Glomerular visceral epithelial cell (primary cell): ENCODE results near the gene STAC3.

Experiments used
- DNase-seq: peaks from one replicate; pipeline ENCODE4 v3.0.0-alpha.2; 2016; ENCODE audit errors: extremely low spot score

Gene STAC3

DNA sequence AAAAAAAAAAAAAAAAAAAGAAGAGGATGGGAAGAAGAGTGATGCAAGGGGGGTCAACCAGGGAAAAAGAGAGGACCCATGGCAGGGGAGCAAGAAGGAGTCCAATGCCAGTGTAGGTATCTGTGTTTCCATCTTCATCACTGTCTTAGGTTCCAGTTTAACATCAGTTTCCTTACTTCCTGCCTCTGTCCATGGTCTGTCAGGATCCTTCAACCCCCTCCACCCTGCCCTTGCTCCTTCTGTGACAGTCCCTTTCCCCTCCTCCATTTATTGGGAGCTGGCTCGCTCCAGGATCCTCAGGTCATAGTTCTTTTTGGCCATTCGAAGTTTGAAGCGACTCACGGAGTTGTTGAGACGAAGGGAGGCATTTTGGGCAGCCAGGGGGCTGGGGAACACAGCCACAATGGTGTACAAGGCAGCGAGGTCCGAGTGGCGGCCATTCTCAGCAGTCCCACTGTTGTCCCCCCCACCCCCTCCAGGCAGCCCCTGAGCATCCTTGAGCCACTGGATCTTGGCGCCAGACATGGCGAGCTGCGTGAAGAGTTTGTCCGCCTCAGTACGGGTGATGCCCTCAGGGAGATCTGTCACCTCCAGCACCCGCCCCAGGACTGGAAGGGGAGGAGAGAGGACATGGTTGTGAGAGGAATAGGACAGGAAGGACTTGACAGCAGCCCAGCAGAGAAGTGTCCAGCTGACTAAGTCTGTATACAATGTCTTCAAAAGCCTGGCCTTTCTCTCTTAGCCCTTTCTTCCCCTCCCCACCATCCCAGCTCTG, 3.7 kb upstream of the STAC3 start:
- DNase-seq, result no peak

- DNase-seq, result no peak
Measured at GRCh38 chr12:57250541-57250940, 446 bp downstream of the STAC3 start.

DNA sequence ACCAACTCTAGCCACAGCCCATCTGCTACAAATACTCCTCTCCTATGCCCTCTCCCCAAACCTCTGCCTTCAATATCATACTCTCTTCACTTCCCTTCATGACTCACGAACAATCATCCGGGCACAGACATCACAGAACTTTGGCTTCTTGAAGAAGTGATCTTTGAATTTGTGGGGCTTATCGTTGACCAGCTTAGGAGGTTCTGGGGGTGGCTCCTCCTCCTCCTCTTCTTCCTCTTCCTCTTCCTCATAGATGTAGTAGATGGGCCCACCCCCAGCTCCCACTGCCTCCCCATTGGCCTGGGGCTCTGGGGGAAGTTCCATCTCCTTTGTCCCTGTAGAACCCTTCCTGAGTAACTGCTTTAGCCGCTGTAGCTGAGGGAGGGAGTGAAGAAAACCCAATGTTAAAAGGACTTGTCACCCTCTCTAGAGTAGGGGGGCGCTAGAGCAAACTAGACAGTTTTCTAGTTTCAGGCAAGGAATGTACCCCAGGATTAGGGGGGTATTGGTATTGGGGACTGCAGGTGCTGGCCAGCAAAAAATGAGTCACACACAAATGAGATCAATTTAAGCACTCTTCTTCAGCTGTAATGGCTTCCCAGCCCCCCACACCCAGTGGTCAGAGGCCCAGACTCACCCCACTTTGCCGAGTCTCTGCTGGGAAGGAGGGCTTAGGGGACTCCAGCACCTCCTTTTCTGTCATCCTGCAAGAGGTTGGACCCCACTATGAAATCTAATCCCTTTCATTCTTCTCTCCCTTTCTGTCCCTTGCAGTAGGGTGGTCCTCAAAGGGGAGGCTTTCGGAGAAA, 1.8 kb downstream of the STAC3 start:
- DNase-seq, result no peak

DNA sequence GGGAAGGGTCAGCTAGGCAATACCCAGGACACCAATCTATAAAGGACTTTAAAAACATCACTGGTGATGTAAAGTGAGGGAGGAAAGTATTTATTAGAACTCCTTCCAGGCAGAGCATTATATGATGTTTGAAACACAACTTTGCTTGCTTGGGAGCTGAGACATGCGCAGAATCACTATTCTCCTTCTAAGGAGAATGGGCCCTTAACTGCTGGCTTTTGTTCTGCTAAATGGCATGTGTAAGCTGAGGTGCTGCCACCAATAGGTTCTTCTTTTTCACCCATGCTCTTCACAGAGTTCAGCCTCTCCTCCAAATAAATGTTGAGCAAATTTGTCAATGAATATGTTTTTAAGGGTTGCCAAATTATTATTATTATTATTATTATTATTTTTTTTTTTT, 3.9 kb downstream of the STAC3 start:
- DNase-seq, result no peak

- no peak for DNase-seq
Measured at GRCh38 chr12:57244312-57244696, 6.7 kb downstream of the STAC3 start.

- peak; percentile 63 for DNase-seq
Measured at GRCh38 chr12:57243521-57244311, 7.3 kb downstream of the STAC3 start.

DNA sequence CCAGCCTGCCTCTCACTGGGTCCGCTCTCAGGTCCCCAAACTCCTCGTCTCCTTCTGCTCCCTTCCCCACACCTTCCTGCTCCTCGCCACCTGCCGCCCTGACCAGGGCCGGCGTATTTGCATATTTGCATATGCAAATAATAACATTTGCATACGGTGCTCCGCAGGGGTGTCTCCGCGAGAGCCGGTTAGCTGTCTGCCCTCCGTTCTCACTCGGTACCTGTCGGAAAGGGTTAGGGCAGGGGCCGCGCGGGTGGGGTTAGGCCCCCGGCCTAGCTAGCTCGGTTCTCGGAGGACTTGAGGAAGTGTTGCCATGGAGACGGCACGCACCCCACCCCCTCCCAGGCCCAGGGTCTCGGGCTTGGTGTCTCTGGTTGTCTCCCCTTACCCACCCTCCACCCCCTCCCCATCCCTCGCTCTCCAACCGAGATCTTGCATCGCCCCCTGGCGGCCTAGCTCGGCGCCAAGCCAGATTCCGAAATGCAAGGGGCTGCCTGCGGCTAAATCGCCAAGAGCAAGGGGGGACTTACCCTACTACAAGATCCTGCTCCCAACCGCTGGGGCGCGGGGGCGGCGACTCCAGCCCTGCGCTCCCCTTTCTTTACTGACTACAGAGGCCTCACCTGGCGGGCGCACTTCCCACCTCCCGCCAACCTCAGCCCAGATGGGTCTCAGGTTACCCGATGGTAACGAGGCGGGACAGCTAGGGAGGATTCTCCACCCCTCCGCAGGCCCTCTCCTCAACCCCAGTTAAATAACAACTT, 8.1 kb downstream of the STAC3 start:
- peak; percentile 40 for DNase-seq

GRCh38 chr12:57242329-57242690, 8.7 kb downstream of the STAC3 start:
- DNase-seq, result no peak

DNA sequence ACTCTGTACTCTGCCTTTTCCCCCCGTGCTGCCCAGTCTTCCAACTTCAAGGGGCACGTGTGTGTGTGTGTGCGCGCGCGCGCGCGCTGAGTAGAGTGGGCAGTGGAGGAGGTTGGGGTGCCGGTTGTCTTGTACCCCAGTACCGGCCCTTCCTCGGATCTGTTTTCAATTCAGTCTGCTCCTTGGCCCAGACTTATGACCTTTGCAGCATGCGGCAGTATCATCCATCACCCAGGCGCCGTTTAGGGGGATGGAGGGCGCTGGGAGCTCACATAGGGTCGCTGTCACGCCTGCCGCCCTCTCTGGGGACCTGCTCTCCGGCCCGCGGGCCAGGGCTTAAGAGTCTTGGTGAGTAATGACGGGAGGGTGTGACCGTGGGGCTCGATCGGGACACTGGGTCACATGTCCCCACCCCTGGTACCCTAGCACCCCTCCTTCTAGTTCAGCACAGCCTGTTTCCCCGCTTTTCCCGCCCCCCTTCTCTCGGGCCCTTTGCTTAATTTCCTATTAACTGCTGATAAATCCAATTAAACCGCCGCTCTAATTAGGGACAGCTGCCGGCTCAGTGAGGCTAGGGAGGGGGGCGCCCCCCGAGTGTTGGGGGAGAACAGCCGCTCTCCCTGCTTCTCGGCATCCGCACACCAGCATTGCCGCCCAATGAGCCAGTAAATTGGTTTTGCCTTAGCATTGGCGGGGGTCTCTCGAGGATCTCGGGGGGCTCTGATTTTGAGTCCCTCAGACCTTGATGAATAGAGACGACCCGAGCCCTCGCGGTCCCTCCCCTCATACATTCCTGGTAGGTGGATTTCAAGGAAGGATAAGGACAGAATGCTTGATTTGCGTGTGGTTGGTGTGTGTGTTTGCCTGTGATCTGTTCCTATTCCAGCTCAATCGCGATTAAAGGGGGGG, 9.3 kb downstream of the STAC3 start:
- DNase-seq, result no peak

DNA sequence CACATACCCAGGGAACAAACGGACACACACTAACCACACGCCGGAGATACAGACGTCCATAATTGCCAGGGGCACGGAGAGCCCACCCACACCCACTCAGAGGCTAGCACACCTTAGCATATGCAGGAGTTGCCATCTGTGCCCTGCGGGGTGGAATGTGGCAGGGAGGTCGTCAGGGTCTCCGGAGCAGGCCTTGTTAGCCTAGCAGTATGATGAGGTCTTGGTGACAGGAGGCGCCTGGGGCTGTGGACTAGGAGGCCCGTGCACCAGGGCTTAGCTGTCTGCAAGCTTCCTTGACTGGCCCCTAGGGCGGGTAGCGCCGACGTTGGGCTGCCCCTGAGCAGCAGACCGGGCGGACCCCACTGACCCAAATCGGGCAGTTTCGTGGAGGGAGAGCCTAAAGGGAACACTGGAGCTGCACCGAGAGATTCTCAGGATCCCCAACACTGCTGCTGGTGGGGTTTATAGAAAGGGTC, 10.0 kb downstream of the STAC3 start:
- no peak for DNase-seq

DNA sequence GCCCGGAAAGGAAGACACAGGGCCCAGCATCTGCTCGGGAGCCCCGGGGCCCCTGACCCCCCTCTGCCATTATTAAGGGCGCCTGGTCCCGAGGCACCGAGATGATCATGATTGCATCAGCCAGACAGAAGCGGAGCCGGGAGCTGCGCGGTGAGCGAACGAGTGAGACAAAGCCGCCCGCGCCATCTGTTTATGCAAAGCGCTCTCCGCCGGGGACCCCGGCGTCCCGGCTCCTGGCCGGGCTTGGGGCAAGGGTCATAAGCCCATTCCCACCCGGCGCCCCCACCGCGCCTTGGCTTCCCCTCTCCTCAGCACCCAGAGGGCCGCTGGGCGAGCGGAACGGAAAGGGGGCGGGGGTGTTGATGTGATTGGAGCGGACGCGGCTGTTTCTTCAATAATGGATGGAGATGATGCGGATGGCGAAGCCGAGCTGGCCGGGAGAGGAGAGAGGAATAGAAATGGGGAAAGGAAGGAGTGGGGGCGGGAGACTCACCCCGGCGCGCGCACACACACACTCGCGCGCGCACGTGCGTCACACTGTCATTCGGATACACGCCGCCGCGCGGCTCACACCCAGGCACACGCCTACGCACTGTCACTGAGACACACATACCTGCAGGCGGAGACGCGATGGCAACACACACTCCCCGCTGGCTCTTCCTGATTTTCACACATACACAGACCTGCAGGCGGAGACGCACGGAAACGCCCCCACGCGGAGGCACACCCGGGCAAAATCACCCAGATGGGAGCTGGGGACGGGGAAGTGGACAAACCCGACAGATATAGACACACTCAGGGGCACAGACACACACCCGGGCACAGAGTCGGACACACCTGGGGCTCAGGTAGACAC, 10.7 kb downstream of the STAC3 start:
- no peak for DNase-seq

- DNase-seq, result no peak
Measured at GRCh38 chr12:57239587-57240065, 11.4 kb downstream of the STAC3 start.

GRCh38 chr12:57238854-57239554, 12.0 kb downstream of the STAC3 start:
- peak; percentile 89 for DNase-seq

DNA sequence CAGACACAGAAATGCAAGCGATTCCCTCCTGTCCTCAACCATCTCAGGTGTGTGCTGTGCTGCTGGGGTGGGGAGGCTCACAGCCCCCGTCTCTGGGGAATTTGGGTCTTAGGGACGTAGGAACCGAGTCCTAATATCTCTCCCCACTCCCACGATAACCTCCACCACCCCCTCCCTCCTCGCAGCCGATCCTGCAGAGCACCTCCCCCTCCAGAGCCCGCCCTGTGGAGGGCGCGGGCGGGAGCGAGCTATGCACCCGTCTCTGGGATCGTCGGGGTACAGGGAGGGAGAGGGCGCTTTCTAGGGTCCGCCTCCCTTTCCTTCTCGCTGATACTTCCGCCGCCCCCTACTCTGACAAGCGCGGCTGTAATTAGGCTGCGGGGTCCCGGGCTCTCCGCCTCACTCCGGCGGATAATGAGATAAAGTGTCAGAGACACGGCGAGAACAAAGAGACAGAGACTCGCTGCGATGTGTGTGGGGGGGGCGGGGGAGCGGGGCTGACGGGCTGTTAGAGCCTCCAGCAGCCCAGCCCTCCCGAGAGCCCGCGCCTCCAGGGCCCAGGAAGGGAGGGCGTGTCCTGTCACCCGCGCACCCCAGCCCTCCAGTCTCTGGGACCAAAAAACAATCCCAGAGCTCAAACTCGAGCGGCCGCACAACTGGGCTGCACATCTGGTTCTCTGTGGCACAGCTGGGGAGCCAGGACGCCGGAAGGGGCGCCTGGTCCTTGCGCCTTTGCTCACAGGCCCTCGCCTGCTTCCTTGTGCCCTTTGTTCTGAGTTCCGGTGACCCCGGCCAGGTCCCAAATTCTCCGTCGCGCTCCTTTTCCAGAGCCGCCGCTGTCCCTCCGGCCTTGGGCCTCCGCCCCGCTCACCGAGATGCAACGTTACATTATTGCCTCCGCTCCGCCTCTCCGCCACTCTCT, 12.8 kb downstream of the STAC3 start:
- no peak for DNase-seq

GRCh38 chr12:57237596-57237931, 13.4 kb downstream of the STAC3 start:
- no peak for DNase-seq

- DNase-seq, result no peak
Measured at GRCh38 chr12:57236925-57237595, 13.9 kb downstream of the STAC3 start.

DNA sequence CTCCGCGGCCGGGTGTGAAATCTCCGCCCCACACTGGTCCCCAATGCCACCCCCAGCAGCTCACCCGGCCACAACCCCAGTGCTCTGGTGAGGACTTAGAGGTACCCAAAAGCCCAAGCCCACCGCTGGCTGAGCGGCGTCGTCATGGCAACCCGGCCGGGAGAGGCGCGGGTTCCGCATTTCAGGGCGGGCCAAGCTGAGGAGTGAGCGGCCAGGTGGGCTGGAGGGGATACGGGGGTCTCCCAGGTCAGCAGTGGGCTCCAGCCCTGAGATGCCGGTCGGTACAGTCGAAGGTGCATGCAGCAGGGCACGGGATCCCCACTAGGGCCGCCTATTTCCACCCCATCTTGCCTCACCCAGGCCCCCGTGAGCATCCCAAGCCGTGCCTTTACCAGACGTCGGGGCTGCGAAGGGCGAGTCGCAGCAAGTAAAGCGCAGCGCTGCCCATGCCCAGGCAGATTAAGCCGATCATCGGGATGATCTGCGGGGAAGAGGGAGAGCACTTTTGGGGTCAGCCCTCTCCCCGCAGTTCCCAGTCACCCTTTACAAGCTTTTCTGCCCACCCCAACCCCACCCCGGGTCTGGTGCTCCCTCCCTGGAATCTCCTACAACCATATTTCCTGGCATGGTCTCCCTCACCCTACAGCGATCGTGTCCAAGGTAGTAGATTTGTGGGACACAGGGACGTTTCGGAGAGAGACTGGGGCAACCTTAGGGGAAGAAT, 14.6 kb downstream of the STAC3 start:
- DNase-seq, result no peak
